HG03025 (cell line): ENCODE measurements around the gene TTC16.

Experiments used
- ATAC-seq: cut with Tn5 transposase; IDR thresholded peaks from one replicate; pipeline ENCODE4 v1.9.1; 2021; ENCODE audit warnings: mild to moderate bottlenecking, moderate library complexity; ENCODE audit not compliant: unreplicated experiment, low FRiP score

The TTC16 gene

GRCh38 chr9:127720031-127720864 is 4.4 kb downstream of the TTC16 start:
- no peak for ATAC-seq

- no peak for ATAC-seq
Observed at GRCh38 chr9:127720865-127721227, 5.0 kb downstream of the TTC16 start.

DNA sequence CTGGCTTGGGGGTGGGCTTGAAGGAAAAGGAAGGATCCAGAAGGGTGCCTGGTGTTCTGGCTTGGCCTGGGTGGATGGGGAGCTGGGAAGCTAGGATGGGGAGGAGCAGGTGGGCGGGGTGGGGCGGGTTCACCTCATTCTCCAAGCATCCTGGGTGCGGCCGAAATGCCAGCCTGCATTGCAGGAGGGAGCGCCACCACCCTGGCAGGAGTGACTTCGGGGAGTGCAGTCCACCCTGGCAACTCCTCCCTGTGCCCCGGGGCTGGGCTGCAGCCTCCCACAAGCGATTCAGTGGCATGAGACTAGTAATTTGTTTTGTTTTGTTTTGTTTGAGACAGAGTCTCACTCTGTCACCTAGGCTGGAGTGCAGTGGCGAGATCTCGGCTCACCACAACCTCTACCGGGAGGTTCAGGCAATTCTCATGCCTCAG is 5.5 kb downstream of the TTC16 start:
- no peak for ATAC-seq

DNA sequence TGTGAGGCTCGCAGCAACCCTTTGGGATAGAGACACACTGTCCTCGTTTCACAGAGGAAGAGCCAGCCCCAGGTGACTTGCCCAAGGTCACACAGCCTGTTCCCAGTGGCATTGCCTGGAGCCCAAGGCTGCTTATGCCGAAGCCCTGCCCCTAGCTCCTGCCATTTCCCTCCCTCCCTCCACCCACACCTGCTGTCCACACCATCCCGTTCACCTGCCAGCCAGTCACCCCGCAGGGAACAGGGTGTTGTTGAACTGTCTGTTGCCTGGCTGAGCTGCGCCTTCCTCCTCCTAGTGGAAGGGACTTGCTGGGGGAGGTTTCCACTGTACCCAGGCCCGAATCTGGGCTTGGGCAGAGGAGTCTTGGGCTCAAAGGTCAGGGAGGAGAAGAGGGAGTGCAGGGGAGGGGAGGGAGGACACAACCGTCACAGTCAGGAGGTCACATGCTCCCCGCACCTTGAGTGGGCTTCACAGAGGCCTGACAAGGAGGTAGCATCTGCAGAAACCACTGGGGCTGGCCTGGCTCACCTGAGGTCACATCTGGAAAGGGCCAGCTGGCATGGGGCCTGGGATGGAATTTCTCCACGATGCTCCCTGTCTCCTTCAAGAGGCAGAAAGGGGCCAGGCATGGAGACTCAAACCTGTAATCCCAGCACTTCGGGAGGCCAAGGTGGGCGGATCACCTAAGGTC is 6.3 kb downstream of the TTC16 start:
- ATAC-seq: no peak

GRCh38 chr9:127723013-127723412 is 7.1 kb downstream of the TTC16 start:
- no peak for ATAC-seq

- no peak for ATAC-seq
Observed at GRCh38 chr9:127723444-127723843, 7.6 kb downstream of the TTC16 start.

GRCh38 chr9:127724012-127724411 is 8.1 kb downstream of the TTC16 start:
- ATAC-seq: no peak

GRCh38 chr9:127726871-127727270 is 11.0 kb downstream of the TTC16 start:
- no peak for ATAC-seq

GRCh38 chr9:127728808-127729207 is 12.9 kb downstream of the TTC16 start:
- no peak for ATAC-seq

GRCh38 chr9:127729522-127730256 is 13.8 kb downstream of the TTC16 start:
- no peak for ATAC-seq

GRCh38 chr9:127730262-127730661 is 14.4 kb downstream of the TTC16 start:
- ATAC-seq: no peak

- no peak for ATAC-seq
Observed at GRCh38 chr9:127730799-127731410, 15.0 kb downstream of the TTC16 start.

DNA sequence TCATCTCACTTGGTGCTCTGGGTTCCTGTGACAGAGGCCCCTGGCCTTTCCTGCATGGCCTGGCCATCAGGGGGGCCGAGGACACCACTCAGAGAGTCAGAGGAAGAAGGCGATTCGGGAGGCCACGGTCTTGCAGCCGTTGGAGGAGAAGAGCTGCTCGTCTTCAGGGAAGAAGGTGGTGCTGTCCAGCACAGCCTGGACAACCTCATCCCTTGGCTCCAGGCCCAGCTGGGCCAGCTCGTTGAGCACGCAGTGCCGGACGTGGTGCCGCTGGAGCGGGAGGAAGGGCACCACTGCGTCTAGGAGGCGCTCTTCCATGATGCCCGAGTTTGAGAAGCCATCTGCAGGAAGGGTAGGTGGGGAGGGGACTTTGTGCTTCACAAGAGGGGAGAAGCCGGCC is 16.1 kb downstream of the TTC16 start:
- no peak for ATAC-seq

DNA sequence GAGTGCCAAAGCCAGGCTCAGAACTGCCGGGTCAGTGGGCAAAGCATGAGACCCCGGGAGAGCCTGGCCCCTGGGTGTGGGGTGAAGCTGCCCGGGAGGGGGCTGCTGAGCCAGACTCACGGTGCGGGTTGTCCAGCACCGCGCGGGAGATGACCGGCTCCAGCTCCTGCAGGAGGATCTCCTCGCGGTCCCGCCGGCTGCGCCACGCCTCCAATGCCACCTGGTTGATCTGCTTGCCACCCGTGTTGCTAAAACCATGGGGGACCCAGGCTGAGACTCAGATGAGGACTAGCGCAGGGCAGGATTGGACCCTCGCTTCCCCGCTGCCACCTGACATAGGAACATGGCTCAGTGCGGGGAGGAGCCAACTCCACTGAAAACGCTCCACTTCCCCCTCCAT is 16.6 kb downstream of the TTC16 start:
- ATAC-seq: no peak

DNA sequence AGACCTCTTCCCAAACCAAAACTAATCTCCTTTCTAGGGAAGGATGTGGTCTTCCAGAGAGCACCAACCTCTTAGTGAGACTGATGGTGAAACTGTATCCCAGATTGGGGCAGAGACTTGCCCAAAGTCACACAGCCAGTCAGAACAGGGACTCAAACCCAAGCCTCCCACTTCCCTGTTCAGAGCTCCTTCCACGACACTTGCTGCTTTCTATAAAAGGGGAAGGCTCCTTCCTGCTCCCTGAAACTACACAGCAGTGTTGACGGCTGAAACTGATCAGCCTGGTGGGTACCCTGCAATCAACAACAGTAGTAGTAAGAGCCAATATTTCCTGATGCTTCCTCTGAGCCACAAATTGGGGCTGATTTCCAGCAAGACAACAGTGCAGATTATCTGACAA is 17.7 kb downstream of the TTC16 start:
- ATAC-seq: no peak

- no peak for ATAC-seq
Observed at GRCh38 chr9:127734247-127734746, 18.4 kb downstream of the TTC16 start.

- ATAC-seq: peak; percentile 64
Observed at GRCh38 chr9:127734747-127735529, 19.1 kb downstream of the TTC16 start, which contains the start of gene TOR2A. TSS of gene TOR2A (minus strand) at chr9:127735294. CDS start at chr9:127735270, 24 bp downstream.

DNA sequence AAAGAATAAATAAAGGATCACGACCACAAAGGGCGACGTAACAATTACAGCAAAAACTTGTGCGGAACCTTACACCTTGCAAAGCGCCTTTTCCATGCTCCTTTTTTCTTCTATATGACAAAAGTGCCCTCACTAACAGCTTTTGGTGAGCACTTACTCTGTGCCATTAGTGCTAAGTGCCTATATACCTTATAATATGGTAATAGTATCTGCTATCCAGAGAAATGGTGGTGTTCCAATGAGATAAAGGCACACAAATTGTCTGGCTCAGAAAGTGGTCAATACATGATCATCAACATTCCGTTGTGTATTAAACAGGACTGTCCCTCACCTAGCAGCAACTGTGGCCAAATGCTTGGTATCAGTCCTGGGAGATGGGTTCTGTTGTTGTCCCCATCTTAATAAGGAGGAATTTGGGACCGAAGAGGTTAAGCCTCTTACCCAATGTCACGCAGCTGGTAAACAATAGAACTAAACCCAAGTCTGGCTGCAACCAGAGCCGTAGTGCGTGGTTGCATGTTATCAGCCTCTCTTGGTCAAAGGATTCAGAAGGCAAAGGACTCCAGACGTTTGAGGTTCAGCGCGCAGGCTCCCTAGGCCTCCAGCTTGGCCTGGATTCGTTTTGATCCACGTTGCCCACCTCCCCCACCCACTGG is 19.8 kb downstream of the TTC16 start:
- no peak for ATAC-seq

DNA sequence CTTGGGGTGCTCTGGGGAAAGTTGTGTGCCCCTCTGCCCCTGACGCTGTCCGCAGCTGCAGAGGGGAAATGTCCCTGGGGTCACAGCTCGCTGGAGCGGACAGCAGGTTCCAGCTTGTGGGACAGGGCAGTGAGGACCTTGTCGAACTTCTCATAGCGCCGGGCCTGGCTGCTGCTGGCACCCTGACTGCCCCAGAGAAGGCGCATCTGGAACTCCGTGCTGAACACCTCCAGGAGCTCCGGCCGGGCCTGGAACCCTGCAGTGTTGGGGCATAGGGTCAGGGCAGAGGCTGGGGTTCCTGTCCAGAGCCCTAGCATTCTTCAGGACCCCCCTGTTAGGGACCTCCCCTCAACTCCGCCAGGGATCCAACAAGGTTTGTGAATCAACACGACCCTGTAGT is 22.8 kb downstream of the TTC16 start:
- ATAC-seq: no peak
